Germinal center (tissue), 1 donor: ENCODE data around the gene QPCT.

Experiments
- DNase-seq: peaks from one replicate; pipeline ENCODE4 v3.0.0; 2012; ENCODE audit warnings: mixed read lengths, low spot score

The QPCT gene

DNA sequence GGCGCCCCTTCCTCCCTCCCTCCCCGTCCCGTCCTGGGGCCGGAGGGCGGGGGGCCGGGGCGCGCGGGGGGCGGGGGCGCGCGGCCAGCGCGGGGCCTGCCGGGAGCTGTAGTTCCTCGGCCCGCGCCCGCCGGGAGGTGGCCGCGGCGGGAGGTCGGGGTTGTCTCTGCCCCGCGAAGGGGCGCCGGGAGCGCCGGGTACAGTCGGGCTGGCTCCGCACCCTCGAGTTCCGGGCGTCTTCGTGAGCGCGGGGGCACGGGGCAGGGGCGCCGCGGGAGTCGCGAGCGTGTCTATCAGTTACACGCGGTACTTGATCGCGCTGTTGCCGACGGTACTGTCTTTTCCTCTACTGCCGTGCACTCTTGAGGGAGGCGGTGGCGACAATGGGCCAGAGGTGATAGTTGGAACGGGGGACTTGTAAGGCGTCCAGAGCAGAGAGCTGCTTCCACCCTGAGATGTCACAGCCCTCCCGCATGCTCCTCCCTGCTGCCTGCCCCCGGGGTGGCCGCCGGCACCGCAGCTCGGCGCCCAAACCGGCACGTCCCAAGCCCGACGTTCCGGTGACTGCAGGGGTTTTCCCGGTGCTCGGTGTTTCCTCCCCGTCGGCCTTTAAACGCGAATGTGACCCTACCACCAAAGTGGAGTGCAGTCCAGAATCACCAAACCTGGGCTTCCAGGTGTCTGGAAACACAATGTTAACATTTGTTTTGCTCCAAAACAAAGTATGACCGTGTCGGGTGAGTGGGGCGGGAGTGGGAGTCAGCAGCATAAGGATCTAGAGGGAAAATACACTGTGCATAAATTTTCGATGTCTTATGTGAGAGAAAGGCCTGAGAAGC lies 19.4 kb upstream of the QPCT start, which contains the start of gene PRKD3:
TSS of gene PRKD3 (minus strand) at position 48 of the 839 bp plus-strand sequence. CDS start 8,309 bp downstream, outside the sequence.
- peak; percentile 80 for DNase-seq

DNA sequence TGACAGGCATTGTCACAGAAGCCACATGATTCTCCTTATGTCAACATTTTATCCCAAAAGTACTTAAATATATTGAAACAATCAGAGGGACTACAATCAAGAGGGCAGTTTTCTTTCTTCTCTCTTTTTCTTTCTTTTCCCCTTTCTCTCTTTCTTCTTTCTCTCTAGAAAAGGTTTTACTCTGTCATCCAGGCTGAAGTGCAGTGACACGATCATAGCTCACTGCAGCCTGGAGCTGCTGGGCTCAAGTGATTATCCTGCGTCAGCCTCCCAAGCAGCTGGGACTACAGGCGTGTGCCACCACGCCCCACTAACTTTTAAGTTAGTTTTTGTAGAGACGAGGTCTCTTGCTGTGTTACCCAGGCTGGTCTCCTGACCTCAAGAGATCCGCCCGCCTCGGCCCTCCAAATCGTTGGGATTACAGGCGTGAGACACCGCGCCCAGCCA lies 18.8 kb upstream of the QPCT start:
- DNase-seq, result no peak

DNA sequence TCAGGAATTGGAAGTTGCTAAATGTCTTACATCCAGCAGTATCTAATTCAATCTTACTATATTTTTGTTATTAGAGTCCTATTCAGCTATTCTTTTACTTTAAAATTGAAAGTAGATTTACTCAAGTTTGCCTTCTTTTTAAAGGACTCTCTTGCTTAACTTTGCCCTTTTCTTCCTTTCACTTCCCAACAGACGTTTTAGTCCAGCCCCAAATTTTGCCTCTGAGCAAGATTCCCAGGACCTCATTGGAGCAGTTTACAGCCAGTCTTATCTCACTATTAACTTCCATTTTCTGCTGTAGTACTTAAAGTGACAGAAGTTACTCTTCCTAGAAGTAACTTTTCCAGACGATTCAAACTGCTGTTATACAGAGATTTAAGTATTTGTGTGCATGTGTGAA lies 18.1 kb upstream of the QPCT start:
- no peak for DNase-seq

DNA sequence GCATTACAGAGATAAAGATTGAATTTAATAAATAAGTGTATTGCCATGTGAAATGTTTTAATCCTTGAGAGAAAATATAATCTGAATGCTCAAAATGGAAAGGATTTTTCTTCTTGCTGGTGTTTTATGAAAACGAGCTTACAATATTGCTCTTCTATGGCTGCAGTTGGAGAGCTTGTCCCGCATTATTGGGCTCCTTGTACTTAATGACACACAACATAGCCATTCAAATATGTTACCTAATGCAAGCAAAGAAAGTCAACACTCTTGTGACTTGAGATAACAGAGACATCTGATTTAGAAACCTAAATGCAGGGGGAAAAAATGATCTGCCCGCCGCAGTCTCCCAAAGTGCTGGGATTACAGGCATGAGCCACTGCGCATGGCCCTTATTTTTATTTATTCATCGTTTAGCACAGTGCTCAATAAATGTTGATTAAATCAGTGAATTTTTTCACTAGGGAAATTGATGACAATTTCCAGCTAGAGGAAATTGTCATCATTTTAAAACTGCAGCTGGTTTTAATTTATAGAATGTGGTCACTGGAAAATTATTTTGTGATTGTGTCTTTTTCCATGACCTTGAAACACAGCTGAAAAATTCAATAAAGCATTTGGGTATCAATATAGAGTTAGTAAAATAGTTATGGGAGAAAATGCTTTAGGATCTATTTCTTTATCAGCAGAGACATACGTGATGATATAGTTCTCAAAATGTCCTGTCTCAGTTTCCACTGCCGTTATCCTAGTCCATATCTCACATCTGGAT lies 17.4 kb upstream of the QPCT start:
- DNase-seq, result no peak

DNA sequence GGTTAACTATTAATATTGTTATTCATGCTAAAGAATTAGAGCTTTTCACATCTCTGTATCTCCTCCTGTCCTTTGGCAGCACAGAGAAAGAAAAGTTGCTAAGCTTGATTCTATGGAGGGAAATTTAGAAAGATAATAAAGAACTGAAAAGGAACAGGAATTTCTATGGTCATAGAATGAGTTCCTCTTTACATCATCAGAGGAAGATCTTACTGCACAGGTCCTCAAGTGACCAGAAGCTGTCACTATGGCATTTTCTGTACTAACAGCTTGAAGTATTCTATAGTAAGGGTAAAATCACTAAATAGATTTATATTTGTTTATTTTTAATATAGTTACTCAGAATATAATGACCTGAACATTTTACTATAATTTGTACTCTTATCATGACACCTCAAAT lies 13.7 kb upstream of the QPCT start:
- no peak for DNase-seq

DNA sequence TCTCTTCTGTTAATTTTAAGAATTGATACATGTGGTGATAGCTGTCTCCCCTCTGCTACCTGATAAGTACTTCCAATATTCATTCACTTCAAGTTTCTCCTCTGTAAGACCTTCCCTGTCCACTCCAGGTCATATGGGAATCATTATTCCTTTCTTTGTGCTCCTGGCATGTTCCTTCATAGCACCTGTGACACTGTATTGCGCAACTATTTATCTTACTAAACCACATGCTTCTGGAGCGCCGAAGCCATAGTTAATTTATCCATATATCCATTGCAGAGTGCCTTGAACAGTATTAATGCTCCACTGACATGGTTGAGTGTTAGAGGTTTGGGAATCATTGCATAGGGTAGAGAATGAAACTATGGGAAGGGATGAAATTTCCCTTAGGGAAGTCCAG lies 11.9 kb upstream of the QPCT start:
- DNase-seq, result no peak

DNA sequence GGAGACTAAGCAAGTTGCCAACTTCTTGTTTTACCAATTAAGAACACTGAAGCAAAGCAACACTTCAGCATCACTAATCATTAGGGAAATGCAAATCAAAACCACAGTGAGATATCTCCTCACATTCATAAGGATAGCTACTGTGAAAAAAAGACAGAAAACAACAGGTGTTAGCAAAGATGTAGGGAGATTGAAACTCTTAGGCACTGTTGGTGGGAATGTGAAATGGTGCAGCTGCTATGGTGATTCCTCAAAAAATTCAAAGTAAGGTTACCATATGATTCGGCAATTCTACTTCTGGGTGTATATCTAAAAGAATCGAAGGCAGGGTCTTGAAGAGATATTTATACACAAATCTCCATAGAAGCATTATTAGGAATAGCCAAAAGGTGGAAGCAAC lies 11.2 kb upstream of the QPCT start:
- no peak for DNase-seq

DNA sequence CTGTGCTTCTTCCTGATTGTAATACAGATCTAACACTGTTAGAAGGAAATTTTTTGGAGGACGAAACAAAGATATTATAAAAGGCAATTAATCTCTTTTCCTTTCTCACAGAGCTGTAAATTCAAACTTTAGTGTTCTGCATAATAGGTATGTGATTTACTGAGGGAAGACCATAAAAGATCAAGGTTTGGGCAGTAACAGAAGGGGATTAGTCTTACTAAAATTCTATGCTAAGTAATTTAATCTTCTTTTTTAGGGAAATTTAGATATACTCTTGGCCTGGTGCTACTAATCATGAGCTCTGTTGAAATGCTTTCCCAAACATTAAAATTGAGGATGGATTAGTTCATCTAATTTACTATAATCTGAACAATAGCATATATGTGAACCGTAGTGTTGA lies 8.8 kb upstream of the QPCT start:
- DNase-seq, result no peak

DNA sequence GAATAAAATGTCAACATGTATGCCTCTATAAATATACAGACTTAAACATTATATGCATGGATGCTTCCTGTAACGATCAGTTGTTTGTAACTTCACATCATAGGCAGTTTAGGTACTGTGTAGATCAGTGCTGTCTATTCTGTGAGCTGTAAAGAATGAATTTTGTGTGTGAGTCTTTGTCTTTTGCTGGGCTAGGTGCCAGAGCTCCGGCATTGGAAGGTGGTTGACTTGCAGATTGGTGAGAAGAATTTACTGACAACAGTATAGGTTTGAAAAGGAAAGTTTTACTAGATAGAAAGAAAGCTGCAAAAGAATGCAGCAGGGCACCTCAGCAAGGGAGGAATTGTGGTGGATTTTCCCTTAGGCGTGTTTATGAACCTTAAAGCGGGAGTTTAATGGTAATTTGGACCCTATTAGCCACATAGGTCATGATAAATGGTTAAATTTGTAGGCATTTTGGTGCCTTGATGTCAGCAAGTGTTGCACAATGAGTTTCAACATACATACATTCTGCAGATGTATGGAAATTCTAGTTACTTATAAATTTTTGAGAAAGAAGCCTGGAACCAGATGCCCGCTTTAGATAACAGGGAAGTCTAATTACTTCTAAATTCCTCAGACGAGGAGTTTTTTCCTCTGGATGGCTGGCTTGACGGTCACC lies 6.7 kb upstream of the QPCT start:
- DNase-seq, result no peak

DNA sequence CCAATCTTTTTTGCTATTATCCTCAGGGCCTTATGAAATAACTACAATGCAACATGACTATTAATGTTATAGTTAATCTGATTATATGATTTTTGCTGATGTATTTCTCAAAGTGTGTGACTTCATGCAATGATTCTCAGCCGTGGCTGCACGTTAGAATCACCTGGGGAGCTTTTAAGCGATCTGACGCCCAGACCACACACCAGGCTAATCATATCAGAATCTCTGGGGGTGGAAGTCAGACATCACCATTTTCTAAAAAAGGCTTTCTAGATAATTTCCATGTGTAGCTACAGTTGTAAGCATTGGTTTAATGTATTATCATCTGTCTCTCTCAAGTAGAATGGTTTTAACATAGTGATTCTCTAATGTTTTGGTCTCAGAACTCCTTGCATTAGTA lies 5.5 kb upstream of the QPCT start:
- DNase-seq, result no peak

DNA sequence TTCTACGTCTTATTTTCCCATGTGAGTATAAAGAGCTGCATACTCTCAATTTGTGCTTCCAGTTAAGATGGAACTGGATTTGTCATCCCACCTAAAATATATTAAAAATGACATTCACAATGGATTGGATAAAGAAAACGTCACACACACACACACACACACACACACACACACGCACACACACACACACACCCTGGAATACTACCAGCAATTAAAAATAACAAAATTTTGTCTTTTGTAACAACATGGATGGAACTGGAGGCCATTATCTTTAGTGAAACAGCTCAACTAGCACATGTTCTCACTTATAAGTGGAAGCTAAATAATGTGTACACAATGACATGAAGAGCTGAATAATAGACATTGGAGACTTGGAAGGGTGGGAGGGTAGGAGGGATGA lies 3.8 kb upstream of the QPCT start:
- DNase-seq, result no peak

DNA sequence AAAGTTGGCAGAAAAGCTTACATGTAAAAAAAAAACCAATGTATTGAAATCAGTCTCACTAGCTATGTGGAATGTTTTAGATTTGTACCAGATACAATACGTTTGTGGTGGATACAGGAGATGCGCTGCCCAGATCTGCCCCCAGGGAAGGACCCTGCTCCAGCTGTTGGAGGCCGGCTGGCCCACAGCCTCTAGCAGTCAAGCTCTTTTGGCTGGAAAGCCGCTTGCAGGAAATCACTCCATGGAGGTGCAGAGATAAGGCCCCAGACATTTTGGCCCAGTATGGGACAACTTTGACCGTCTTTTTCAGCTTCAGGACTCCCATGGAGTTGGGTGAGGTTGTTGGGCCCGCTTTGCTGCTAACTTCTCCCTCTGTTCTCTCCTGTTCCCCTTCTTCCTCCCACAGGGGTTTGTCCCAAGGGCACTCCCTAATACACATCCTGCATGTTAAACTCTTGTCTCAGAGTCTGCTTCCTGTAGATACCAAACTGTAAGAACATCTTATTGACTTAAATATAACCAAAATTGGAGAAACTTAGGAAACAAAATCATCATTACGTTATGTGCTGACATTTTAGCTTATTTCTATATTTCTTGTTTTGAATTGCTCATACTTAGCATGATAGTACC lies 1.7 kb upstream of the QPCT start:
- no peak for DNase-seq

DNA sequence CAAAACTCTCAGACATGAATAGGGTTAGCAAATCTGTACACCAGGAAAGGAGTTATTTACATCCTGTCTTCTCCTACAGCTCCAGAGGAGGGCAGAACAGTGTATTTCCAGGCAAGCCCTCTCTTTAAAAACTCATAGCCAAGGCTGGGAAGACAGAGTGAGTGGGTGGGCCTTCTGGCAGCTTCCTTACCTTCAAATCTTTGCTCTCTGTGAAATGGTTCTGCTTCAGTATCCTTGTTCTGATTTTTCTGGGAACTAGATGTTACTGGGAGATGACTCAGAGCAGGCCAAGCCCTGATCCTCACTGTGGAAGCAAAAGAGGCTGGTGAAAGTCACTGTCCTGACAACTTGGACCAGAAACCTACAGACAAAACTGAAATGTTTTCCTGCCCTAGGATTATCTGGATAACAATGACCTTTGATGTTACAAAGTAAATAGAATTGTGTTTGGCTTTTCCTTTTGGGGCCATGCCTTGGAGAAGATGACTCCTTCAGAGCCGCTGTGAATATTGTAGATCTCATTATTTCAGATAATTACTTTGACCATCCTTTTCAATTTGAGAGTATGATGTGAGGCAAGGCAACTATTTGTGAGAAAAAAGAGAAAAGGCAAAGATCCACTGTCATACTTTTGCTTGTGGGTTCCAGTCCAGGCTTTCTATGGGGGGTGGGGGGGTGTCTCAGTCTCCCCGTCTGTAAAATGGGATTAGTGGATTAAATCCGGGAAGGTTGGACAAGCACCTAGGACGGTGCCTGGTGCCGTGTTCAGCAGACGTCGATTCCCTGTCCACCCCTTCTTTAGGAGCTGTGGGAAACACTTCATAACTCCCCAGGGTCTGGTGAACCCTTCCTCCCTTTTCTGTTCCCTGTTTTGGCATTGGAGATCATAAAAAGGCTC lies 644 bp upstream of the QPCT start:
- DNase-seq, result no peak

DNA sequence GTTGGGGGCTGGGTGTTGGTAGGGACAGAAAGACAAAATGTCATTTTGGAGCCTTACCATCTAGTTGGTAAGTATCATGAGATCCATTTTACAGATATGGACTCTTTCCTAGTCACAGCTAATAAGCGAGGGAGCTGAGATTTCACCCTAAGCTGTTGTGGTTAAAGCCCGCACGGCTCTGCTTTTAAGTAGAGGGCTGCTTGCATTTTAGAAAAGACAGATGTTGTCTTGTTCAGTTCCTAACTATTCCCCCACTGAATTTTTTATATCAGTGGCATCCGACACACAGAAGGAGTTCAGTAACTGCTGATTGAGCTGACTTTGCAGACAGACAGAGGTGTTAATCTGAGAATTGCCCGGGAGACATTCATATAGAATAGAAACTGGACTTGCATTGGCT lies 3.7 kb downstream of the QPCT start:
- DNase-seq, result no peak

DNA sequence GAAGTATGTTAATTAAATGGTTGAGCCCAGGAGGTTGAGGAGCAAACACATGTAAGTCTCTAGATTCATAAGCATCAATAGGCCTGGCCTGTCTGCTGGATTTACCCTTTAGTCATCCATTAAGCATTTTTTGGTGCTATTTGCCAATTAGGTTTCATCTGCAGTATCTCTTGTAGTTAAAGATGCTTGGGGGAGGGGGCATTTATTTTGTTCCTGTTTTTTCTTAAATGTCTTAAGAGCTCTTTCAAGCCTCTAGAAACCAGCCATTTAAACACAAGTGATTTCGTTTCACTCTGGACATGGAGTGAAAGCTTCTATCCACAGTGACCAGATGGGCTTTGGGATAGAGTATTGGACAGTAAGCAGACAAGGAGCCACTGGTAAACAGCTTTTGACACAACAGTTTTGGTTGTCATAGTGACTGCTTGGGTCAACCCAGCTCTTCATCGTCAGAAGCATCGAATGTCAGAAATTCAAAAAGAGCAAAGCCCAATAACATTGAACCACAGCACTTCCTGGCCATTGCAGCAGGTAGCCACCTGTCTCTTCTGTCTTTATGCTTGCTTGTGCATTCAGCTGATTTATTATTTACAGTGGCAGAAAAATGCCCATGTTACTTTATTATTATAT lies 4.9 kb downstream of the QPCT start:
- DNase-seq, result peak; percentile 43

DNA sequence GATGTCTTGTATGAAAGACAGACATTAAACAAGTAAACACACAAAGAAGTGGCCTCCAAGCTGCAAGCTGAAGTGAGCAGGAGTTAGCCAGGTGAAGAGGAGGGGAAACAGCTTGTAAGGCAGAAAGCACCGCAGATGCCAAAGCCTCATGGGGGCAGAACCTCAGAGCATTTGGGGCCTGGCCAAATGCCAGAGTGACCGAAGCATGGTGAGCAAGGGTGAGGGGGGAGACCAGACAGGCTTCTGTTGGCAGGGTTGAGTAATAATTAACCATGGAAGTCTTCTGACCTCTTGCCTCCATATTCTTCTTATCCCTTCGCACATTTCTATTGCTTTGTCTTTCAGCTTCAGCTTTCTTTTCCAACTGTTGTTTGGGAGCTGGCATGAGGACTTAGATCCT lies 5.6 kb downstream of the QPCT start:
- DNase-seq, result peak; percentile 43

DNA sequence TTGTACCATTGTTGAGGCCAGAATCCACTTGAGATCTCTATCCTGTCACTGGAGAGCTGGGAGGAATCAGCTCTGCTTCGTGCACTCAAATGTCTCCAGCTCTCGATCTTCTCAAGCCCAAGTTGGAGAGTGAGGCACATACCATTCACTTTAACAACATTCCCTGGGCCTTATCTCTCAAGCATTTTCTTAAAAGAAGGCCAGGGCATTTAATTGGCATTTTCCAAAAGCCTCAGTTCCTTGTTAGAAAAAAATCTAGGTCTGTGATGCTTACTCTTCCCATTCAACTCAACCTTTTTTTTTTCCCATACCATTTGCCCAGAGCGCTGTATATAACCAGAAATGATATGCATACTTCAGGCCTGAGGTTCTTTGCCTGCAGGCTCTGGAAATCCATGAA lies 10.1 kb downstream of the QPCT start:
- no peak for DNase-seq

DNA sequence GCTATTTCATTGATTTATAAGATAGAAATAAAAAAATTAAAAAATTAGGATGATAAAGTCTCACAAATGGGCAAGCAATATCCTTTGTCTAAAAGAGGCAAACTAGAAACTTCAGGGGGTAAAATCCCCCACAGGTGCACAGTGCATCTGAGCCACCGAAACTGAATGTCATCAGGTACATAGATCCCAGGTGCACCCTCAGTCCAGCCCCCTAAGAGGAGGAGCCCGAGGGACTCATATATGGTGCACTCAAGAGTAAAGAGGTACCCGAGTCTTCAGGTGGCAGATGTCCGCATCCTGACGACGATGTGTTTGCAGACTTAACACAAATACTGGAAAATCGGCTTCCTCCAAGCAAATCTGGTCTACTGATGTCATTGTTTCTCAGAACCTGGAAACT lies 11.3 kb downstream of the QPCT start:
- DNase-seq, result no peak

DNA sequence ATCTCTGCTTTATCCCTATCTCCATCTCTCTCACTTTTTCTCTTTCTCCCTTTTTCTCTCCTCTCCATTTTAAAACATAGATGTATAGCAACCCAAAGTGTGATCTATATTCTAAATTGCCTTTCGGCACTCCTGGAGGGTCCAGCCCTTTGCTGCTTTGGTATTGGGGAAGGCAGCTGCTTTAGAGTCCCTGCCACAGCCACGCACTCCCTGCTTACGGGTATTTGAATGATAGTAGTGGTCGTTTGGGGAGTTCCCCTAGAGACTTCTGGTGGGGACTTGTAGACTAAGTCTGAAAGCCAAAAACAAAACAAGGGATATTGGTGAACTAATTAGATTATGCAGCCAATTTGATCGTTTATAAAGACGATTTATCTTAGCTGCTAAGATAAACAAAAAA lies 11.9 kb downstream of the QPCT start:
- DNase-seq, result no peak

DNA sequence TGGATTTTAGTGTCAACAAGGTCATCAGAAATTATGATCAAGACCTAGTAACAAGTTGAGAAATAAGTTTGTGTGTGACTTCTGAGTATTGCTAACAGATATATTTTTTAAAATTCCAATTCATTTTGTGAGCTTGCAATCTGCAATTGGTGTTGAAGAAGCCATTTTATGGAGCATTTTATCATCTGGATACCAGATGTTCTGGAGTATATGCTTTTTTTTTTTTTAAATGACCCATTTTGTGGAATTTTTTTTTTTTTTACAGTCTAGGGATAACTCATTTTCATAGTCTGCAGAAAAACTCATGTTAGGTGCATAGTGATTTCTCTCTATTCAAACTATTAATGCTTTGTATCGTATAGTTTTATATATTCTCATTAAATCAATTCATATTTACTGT lies 12.6 kb downstream of the QPCT start:
- DNase-seq, result no peak

DNA sequence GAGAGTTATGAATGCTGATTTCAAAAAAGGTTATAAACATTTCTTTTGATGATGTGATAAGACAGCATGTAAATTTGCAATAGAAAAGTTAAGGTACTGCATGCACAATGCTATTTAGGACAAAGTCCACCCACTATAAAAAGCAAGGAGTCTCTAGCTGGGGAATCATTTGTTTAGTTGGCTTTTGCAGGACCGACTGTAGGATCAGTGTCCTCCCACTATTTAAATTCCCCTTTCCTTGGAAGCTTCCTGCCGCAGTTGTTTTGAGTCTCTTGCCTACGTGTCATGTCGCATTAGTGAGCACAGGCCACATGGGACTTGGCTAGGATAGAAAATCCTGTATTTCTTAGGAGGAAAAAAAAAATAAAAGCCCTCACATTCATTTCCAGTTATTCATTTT lies 13.1 kb downstream of the QPCT start:
- DNase-seq, result no peak
